Measurements from ENCODE around the gene AGBL1.

DNA sequence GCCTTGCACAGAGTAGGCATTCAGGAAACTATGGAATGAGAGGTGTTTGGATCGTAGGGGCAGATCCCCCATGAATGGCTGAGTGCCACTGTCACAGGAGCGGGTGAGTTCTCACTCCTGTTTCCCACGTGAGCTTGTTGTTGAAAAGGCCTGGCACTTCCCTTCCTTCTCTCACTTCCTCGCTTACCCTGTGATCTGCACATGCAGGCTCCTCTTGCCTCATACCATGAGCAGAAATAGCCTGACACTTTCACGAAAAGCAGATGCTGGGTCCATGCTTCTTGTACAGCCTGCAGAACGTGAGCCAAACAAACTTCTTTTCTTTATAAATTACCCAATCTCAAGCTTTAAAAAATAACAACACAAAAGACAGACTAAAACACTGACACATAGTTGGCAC lies 55.4 kb downstream of the AGBL1 start:
- no peak for TF ChIP-seq ZNF658 (tag by site-specific recombination; IDR thresholded peaks at IDR 0.05)
- TF ChIP-seq, protein P1, sequence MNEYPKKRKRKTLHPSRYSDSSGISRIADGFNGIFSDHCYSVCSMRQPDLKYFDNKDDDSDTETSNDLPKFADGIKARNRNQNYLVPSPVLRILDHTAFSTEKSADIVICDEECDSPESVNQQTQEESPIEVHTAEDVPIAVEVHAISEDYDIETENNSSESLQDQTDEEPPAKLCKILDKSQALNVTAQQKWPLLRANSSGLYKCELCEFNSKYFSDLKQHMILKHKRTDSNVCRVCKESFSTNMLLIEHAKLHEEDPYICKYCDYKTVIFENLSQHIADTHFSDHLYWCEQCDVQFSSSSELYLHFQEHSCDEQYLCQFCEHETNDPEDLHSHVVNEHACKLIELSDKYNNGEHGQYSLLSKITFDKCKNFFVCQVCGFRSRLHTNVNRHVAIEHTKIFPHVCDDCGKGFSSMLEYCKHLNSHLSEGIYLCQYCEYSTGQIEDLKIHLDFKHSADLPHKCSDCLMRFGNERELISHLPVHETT (tag by site-specific recombination; IDR thresholded peaks at IDR 0.05), result no peak
- TF ChIP-seq ZNF561 (tag by site-specific recombination; IDR thresholded peaks at IDR 0.05; ENCODE audit: borderline replicate concordance), result no peak
- TF ChIP-seq, protein P2, sequence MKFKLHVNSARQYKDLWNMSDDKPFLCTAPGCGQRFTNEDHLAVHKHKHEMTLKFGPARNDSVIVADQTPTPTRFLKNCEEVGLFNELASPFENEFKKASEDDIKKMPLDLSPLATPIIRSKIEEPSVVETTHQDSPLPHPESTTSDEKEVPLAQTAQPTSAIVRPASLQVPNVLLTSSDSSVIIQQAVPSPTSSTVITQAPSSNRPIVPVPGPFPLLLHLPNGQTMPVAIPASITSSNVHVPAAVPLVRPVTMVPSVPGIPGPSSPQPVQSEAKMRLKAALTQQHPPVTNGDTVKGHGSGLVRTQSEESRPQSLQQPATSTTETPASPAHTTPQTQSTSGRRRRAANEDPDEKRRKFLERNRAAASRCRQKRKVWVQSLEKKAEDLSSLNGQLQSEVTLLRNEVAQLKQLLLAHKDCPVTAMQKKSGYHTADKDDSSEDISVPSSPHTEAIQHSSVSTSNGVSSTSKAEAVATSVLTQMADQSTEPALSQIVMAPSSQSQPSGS (tag by site-specific recombination; IDR thresholded peaks at IDR 0.05; ENCODE audit: low read depth), result no peak
- no peak for TF ChIP-seq ZNF19 (tag by site-specific recombination; IDR thresholded peaks at IDR 0.05; ENCODE audit: low read depth)
- no peak for TF ChIP-seq ZNF211 (tag by site-specific recombination; IDR thresholded peaks at IDR 0.05; ENCODE audit: low read depth)
- no peak for TF ChIP-seq TCF7L2 (IDR thresholded peaks at IDR 0.05; ENCODE audit: borderline replicate concordance, low read depth, low read length)
- TF ChIP-seq ZNF174 (tag by site-specific recombination; IDR thresholded peaks at IDR 0.05), result no peak
- TF ChIP-seq ZBTB17 (tag by site-specific recombination; IDR thresholded peaks at IDR 0.05), result no peak
- TF ChIP-seq, protein P3, sequence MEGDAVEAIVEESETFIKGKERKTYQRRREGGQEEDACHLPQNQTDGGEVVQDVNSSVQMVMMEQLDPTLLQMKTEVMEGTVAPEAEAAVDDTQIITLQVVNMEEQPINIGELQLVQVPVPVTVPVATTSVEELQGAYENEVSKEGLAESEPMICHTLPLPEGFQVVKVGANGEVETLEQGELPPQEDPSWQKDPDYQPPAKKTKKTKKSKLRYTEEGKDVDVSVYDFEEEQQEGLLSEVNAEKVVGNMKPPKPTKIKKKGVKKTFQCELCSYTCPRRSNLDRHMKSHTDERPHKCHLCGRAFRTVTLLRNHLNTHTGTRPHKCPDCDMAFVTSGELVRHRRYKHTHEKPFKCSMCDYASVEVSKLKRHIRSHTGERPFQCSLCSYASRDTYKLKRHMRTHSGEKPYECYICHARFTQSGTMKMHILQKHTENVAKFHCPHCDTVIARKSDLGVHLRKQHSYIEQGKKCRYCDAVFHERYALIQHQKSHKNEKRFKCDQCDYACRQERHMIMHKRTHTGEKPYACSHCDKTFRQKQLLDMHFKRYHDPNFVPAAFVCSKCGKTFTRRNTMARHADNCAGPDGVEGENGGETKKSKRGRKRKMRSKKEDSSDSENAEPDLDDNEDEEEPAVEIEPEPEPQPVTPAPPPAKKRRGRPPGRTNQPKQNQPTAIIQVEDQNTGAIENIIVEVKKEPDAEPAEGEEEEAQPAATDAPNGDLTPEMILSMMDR (tag by site-specific recombination; IDR thresholded peaks at IDR 0.05), result no peak
- TF ChIP-seq ZNF324 (tag by site-specific recombination; IDR thresholded peaks at IDR 0.05), result no peak
- TF ChIP-seq, protein P4, sequence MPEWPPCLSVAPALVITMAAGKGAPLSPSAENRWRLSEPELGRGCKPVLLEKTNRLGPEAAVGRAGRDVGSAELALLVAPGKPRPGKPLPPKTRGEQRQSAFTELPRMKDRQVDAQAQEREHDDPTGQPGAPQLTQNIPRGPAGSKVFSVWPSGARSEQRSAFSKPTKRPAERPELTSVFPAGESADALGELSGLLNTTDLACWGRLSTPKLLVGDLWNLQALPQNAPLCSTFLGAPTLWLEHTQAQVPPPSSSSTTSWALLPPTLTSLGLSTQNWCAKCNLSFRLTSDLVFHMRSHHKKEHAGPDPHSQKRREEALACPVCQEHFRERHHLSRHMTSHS (tag by site-specific recombination; IDR thresholded peaks at IDR 0.05), result no peak
- no peak for TF ChIP-seq ZNF311 (tag by site-specific recombination; IDR thresholded peaks at IDR 0.05; ENCODE audit: borderline replicate concordance)
